Globus pallidus (tissue), 1 donor: ENCODE data around the gene KCNJ4.

Experiments
- DNase-seq: peaks from one replicate; pipeline ENCODE4 v3.0.0-alpha.2; 2015; ENCODE audit warnings: low spot score

The KCNJ4 gene

GRCh38 chr22:38429499-38430068 is 25.4 kb downstream of the KCNJ4 start:
- DNase-seq = no peak

GRCh38 chr22:38428714-38429113 is 26.3 kb downstream of the KCNJ4 start:
- DNase-seq = no peak

GRCh38 chr22:38427940-38428339 is 27.1 kb downstream of the KCNJ4 start:
- DNase-seq = no peak

- DNase-seq = no peak
These were observed 27.5 kb downstream of the KCNJ4 start for GRCh38 chr22:38427465-38427864.

GRCh38 chr22:38426628-38427027 is 28.4 kb downstream of the KCNJ4 start:
- no peak for DNase-seq

- DNase-seq = no peak
These were observed 30.4 kb downstream of the KCNJ4 start for GRCh38 chr22:38424525-38425080.

- no peak for DNase-seq
These were observed 31.2 kb downstream of the KCNJ4 start for GRCh38 chr22:38423512-38424503.

- no peak for DNase-seq
These were observed 32.1 kb downstream of the KCNJ4 start for GRCh38 chr22:38422611-38423511.

- DNase-seq = no peak
These were observed 34.3 kb downstream of the KCNJ4 start for GRCh38 chr22:38420734-38421133.

GRCh38 chr22:38419858-38420160 is 35.2 kb downstream of the KCNJ4 start:
- no peak for DNase-seq

- no peak for DNase-seq
These were observed 35.7 kb downstream of the KCNJ4 start for GRCh38 chr22:38419121-38419857.

- no peak for DNase-seq
These were observed 36.4 kb downstream of the KCNJ4 start for GRCh38 chr22:38418589-38418988.

- DNase-seq = no peak
These were observed 37.5 kb downstream of the KCNJ4 start for GRCh38 chr22:38417252-38418060.

GRCh38 chr22:38416621-38417251 is 38.3 kb downstream of the KCNJ4 start:
- DNase-seq = no peak

- DNase-seq = no peak
These were observed 39.3 kb downstream of the KCNJ4 start for GRCh38 chr22:38415561-38416321.

- no peak for DNase-seq
These were observed 40.0 kb downstream of the KCNJ4 start for GRCh38 chr22:38415046-38415445.

- DNase-seq = no peak
These were observed 41.0 kb downstream of the KCNJ4 start for GRCh38 chr22:38414009-38414395.

GRCh38 chr22:38413085-38414008 is 41.7 kb downstream of the KCNJ4 start:
- no peak for DNase-seq
